ENCODE data around the gene C22orf39. TPM values are rescaled to one million over a fixed set of nuclear protein-coding genes. Genes with fewer than 3 reads are reported as not detected.

The C22orf39 gene
- total and polyA plus RNA-seq, 10 of the 15 experiments (the other 5 are each of a cell fraction or from before 2014, with no cell fraction given), result 6.7 to 47.0 (median 26.5) TPM

DNA sequence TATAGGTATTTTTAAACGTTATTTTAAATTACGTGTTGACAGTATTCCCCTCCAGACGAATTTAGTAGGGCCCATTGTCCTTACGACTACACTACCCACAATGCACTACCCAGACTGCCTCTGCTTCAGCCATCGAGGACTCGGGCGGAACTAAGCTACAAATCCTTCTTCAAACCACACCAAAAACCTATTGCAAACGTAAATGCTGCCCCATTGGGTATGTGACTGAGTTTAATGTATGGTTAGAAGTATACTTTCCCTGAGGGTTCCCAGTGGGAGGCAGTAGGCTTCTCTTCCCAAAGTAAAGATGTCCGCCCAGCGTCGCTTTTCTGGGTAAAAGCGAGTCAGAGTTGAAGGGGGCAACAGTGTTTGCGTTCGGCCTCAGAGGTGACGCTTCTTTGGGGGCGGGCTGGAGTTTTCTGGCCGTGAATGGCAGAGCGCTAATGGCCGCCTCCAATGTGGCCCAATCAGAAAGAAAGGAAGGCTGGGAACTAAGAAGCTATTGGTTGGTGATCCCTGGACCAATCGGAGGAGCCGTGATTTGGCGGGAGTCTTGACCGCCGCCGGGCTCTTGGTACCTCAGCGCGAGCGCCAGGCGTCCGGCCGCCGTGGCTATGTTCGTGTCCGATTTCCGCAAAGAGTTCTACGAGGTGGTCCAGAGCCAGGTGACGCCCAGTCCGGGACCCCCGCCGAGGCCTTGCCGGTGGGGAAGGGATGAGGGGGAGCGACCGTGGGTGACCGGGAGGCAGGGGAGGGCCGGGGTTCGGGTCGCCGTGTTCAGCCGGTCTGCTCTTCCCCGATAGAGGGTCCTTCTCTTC is 32.1 kb upstream of the C22orf39 start, which contains the start of gene CDC45 (continued):
- TF ChIP-seq, protein P1, sequence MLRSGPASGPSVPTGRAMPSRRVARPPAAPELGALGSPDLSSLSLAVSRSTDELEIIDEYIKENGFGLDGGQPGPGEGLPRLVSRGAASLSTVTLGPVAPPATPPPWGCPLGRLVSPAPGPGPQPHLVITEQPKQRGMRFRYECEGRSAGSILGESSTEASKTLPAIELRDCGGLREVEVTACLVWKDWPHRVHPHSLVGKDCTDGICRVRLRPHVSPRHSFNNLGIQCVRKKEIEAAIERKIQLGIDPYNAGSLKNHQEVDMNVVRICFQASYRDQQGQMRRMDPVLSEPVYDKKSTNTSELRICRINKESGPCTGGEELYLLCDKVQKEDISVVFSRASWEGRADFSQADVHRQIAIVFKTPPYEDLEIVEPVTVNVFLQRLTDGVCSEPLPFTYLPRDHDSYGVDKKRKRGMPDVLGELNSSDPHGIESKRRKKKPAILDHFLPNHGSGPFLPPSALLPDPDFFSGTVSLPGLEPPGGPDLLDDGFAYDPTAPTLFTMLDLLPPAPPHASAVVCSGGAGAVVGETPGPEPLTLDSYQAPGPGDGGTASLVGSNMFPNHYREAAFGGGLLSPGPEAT (IDR thresholded peaks at IDR 0.05; ENCODE audit: low read depth), result peak; percentile 69; the same call in 1 of the 2 replicates
- TF ChIP-seq ZNF207 (IDR thresholded peaks at IDR 0.05; ENCODE audit: borderline replicate concordance) (peak; percentile 99), NFYA (IDR thresholded peaks at IDR 0.05; ENCODE audit: borderline replicate concordance, low read depth, low read length) (peak; percentile 19; the same call in 1 of the 2 replicates), SMARCA5 (IDR thresholded peaks at IDR 0.05) (no peak), RFX5 (IDR thresholded peaks at IDR 0.05; ENCODE audit: low read depth, low read length) (peak; percentile 66; the same call in 1 of the 2 replicates), HCFC1 (IDR thresholded peaks at IDR 0.05; ENCODE audit: low read length) (peak; percentile 91), TBL1XR1 (IDR thresholded peaks at IDR 0.05; ENCODE audit: low read depth, low read length) (0 out of 2 replicates have a peak, but pooled peaks have one; percentile 5)

- BruUV-seq (replicated peaks), result no TSS peak
- peak; percentile 82 for ATAC-seq
- WGBS (ENCODE audit: insufficient coverage, insufficient replicate concordance, low lambda C conversion rate, missing lambda C conversion rate), result 2% methylated on average over 27 of the region's 42 CpGs
- intact Hi-C loops (cut with micrococcal nuclease; ENCODE audit: unreplicated experiment) (loop anchor here (1.0 to 10.0 kb wide), 4 partner anchors 30 to 184 kb away; partner anchors contain the start of genes CLTCL1 and MRPL40), in situ Hi-C loops (cut with MboI) (no loop called here)
- Histone ChIP-seq H3K36me3 (ENCODE audit: control insufficient read depth in 2 of 2, insufficient read depth in 2 of 2, low read length in 1 of 2) (peaks cover 5 to 10% of the 10 kb centered on the region in 2 experiments; a peak in 3 of 4 replicates), H4K20me1 (ENCODE audit: control insufficient read depth, insufficient read depth) (no peaks in the 10 kb centered on the region; the same call in 1 of the 2 replicates), H3K9ac (ENCODE audit: control insufficient read depth, insufficient read depth, low read length) (peak within 1 kb of the TSS; percentile 80), H3K4me3 (peak within 1 kb of the TSS; percentile 97), H3K79me2 (ENCODE audit: control insufficient read depth, insufficient read depth, low read length) (peaks cover 39% of the 10 kb centered on the region), H2AFZ (ENCODE audit: control insufficient read depth, low read depth, low read length) (peak within 1 kb of the TSS; percentile 97), H3K27me3 (replicated peaks in 1 of 2; ENCODE audit: control insufficient read depth in 2 of 2, insufficient read depth in 2 of 2, low read length in 1 of 2) (no peaks in the 10 kb centered on the region), H3K27ac (ENCODE audit: control insufficient read depth, insufficient read depth) (peak within 1 kb of the TSS; percentile 97), H3K9me3 (replicated peaks; ENCODE audit: control insufficient read depth, insufficient read depth, low read length) (no peaks in the 10 kb centered on the region), H3K4me1 (ENCODE audit: control insufficient read depth, insufficient read depth, low read length) (no peaks in the 10 kb centered on the region), H3K4me2 (ENCODE audit: control insufficient read depth, insufficient read depth) (peak within 1 kb of the TSS; percentile 85)
- ChIA-PET SMC1A (ENCODE audit: uncharacterized antibody, unreplicated experiment) (interaction anchor here (1.0 to 3.8 kb wide), 6 partner anchors 23 to 300 kb away, joined by 3 to 19 read pairs (median 4); partner anchors contain the start of gene SLC25A1), CTCF (interaction anchor here (1.0 to 3.2 kb wide), 9 partner anchors 45 to 335 kb away, joined by 3 to 36 read pairs (median 5); partner anchors contain the start of genes ESS2 and SLC25A1), RAD21 (ENCODE audit: unreplicated experiment) (interaction anchor here (1.0 to 3.6 kb wide), 9 partner anchors 48 to 361 kb away, joined by 3 to 25 read pairs (median 4); partner anchors contain the start of genes ESS2, HIRA, MRPL40 and SLC25A1), POLR2A (interaction anchor here (0.7 to 1.5 kb wide), 7 partner anchors 28 to 304 kb away, joined by 3 to 4 read pairs (median 3); partner anchors contain the start of genes C22orf39 and MRPL40)
- no peak for FAIRE-seq
- DNase-seq (ENCODE audit: low read depth, low spot score), result no peak
- TF ChIP-seq ZBED1 (IDR thresholded peaks at IDR 0.05; ENCODE audit: borderline replicate concordance), result no peak
- no peak for TF ChIP-seq ZNF592 (IDR thresholded peaks at IDR 0.05)
- TF ChIP-seq TCF12 (IDR thresholded peaks at IDR 0.05; ENCODE audit: low read depth, low read length), result peak; percentile 94
- no peak for TF ChIP-seq CEBPZ (IDR thresholded peaks at IDR 0.05; ENCODE audit: low read depth, low read length)
Observed at GRCh38 chr22:19478901-19479354, 31.4 kb upstream of the C22orf39 start, which contains the start of gene UFD1. TSS of gene UFD1 (minus strand) at chr22:19479193. CDS start at chr22:19479085, 108 bp downstream.
